Urinary bladder (tissue), 4 donors: ENCODE data around the gene FN1. TPM values are rescaled to one million over a fixed set of nuclear protein-coding genes. Genes with fewer than 3 reads are reported as not detected.

Source experiments
- DNase-seq: peaks from one replicate; pipeline ENCODE4 v3.0.0-alpha.2; 2015; ENCODE audit errors: extremely low spot score
- H3K27ac ChIP-seq: one replicate; pipeline ENCODE4 v1.5.1; 2013; ENCODE audit warnings: low read depth, mild to moderate bottlenecking, moderate library complexity
- H3K36me3 ChIP-seq: one replicate; pipeline ENCODE4 v1.6.1; 2013; ENCODE audit warnings: mild to moderate bottlenecking, moderate library complexity; ENCODE audit not compliant: insufficient read depth
- H3K4me1 ChIP-seq: one replicate; pipeline ENCODE4 v1.6.1; 2013; ENCODE audit warnings: mild to moderate bottlenecking, moderate library complexity; ENCODE audit not compliant: insufficient read depth
- H3K4me3 ChIP-seq: one replicate; pipeline ENCODE4 v1.5.1; 2013; ENCODE audit warnings: low read depth, low read length
- WGBS: extraction: QIAGEN DNeasy Blood & Tissue Kit; methylation state at CpG from one replicate; pipeline ENCODE4 v1.1.7; 2013; 5-methylcytosine and 5-hydroxymethylcytosine counted together
- polyA plus RNA-seq: library from polyadenylated mRNA; stranded (reverse); fragments of 200-250 nt; gene quantifications from one replicate; pipeline ENCODE4 v1.2.3, GENCODE V29; 2013
- total RNA-seq: library from RNA; depleted of rRNA; stranded (reverse); fragments of >200 nt; gene quantifications from one replicate; pipeline ENCODE4 v1.2.3, GENCODE V29; 2014
- donor health status: healthy with polysubstance abuse.
- donor health status: healthy.

The FN1 gene
- total and polyA plus RNA-seq, 2 donors: 1,813 to 1,853 TPM

- peaks cover 3% of the 10 kb centered on the region for H3K36me3 ChIP-seq
- no peaks in the 10 kb centered on the region for H3K4me1 ChIP-seq
- WGBS: 82% methylated on average over 7 of the region's 7 CpGs
- no peak overlapping the region for H3K27ac ChIP-seq
- no peak overlapping the region for H3K4me3 ChIP-seq
- DNase-seq: no peak
Measured at GRCh38 chr2:215384710-215385109, 51.2 kb downstream of the FN1 start.

GRCh38 chr2:215383652-215384279, 52.1 kb downstream of the FN1 start:
- DNase-seq: no peak
- H3K36me3 ChIP-seq: peaks cover 3% of the 10 kb centered on the region
- no peaks in the 10 kb centered on the region for H3K4me1 ChIP-seq
- no peak overlapping the region for H3K4me3 ChIP-seq
- 91% methylated on average over 8 of the region's 8 CpGs for WGBS
- no peak overlapping the region for H3K27ac ChIP-seq

DNA sequence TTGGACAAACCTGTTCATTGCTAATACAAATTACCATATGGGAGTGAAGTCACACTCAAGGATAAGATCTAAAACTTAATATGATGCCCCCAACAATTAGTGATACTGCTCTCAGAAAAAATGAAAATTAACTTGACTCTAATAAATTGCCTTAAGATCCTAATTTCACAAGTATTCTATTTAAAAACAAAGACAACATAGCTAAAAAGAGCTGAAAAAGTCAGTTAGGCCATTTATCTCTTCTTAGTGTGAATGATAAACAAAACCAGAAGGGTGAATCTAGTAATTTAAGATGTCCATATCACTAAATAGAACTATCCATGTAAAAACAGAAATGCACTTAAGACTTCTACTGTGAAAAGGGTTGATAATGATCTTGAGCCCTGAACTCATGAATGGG, 53.4 kb downstream of the FN1 start:
- Histone ChIP-seq H3K27ac (no peak overlapping the region), H3K36me3 (peaks cover 3% of the 10 kb centered on the region), H3K4me3 (no peak overlapping the region), H3K4me1 (no peaks in the 10 kb centered on the region)
- no peak for DNase-seq

DNA sequence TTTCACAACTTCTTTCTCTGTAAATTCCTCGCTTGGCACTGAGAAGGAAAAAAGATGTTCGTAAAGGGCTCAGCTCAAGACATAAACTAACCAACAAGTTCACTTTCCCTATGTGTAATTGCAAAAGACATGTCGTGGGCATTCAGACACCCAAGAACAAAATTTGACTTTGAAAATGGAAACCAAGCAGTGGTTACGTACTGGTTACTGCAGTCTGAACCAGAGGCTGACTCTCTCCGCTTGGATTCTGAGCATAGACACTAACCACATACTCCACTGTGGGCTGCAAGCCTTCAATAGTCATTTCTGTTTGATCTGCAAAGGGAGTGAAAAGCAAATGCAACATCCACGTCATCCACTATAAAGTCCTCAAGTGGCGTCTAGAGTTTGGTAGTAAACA, 53.9 kb downstream of the FN1 start:
- 88% methylated on average over 7 of the region's 7 CpGs for WGBS
- peaks cover 3% of the 10 kb centered on the region for H3K36me3 ChIP-seq
- DNase-seq: no peak
- no peak overlapping the region for H3K27ac ChIP-seq
- no peak overlapping the region for H3K4me3 ChIP-seq
- H3K4me1 ChIP-seq: no peaks in the 10 kb centered on the region

DNA sequence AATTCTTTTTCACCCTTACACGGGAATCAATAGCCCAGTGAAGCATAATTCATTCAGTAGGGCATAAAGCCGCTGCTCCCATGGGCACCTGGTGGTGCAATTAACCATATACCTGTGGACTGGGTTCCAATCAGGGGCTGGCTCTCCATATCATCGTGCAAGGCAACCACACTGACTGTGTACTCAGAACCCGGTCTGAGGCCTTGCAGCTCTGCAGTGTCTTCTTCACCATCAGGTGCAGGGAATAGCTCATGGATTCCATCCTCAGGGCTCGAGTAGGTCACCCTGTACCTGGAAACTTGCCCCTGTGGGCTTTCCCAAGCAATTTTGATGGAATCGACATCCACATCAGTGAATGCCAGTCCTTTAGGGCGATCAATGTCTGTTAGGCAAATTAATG, 55.2 kb downstream of the FN1 start:
- Histone ChIP-seq H3K4me3 (no peak overlapping the region), H3K27ac (no peak overlapping the region), H3K4me1 (no peaks in the 10 kb centered on the region), H3K36me3 (peaks cover 3% of the 10 kb centered on the region)
- WGBS: 91% methylated on average over 7 of the region's 7 CpGs
- DNase-seq: no peak

GRCh38 chr2:215379948-215380347, 55.9 kb downstream of the FN1 start:
- Histone ChIP-seq H3K27ac (no peak overlapping the region), H3K36me3 (peaks cover 3% of the 10 kb centered on the region), H3K4me1 (no peaks in the 10 kb centered on the region), H3K4me3 (no peak overlapping the region)
- no peak for DNase-seq
- 94% methylated on average over 6 of the region's 6 CpGs for WGBS

DNA sequence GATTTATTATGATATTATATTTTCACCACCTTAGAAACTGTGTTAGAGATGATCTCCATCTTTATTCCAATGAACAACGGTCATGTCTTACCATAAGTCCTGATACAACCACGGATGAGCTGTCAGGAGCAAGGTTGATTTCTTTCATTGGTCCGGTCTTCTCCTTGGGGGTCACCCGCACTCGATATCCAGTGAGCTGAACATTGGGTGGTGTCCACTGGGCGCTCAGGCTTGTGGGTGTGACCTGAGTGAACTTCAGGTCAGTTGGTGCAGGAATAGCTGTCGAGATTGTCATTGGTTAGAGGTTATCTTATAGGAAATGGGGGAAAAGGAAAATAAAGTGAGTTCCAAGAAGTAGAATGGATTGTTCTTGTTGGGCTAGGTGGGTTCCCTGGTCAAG, 56.8 kb downstream of the FN1 start:
- 92% methylated on average over 7 of the region's 7 CpGs for WGBS

DNA sequence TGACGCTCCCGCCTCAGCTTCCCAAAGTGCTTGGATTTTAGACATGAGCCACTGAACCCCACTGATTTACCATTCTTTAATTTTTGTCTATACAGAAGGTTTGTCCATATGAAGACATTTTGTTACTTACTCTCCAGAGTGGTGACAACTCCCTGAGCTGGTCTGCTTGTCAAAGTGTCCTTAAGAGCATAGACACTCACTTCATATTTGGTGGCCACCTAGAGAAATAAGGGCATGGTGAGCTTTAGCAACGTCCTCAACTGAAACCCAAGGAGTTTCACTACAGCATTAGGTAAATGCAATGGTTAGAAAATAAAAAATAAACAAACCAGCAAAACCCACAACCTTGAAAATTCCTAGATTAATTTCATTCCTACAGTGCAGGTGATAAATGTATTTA, 57.8 kb downstream of the FN1 start:
- Histone ChIP-seq H3K4me3 (no peak overlapping the region), H3K4me1 (no peaks in the 10 kb centered on the region), H3K36me3 (no peaks in the 10 kb centered on the region), H3K27ac (no peak overlapping the region)
- 91% methylated on average over 3 of the region's 3 CpGs for WGBS
- DNase-seq: no peak

More for the DNA sequence above, 56.8 kb downstream of the FN1 start:
- no peak for DNase-seq
- Histone ChIP-seq H3K36me3 (peaks cover 3% of the 10 kb centered on the region), H3K4me3 (no peak overlapping the region), H3K27ac (peak overlapping the region; percentile 2), H3K4me1 (no peaks in the 10 kb centered on the region)

GRCh38 chr2:215377283-215377682, 58.6 kb downstream of the FN1 start:
- whole genome bisulfite sequencing: 83% methylated on average over 2 of the region's 2 CpGs
- no peak overlapping the region for H3K27ac ChIP-seq
- DNase-seq: no peak
- no peaks in the 10 kb centered on the region for H3K36me3 ChIP-seq
- no peaks in the 10 kb centered on the region for H3K4me1 ChIP-seq
- H3K4me3 ChIP-seq: no peak overlapping the region

DNA sequence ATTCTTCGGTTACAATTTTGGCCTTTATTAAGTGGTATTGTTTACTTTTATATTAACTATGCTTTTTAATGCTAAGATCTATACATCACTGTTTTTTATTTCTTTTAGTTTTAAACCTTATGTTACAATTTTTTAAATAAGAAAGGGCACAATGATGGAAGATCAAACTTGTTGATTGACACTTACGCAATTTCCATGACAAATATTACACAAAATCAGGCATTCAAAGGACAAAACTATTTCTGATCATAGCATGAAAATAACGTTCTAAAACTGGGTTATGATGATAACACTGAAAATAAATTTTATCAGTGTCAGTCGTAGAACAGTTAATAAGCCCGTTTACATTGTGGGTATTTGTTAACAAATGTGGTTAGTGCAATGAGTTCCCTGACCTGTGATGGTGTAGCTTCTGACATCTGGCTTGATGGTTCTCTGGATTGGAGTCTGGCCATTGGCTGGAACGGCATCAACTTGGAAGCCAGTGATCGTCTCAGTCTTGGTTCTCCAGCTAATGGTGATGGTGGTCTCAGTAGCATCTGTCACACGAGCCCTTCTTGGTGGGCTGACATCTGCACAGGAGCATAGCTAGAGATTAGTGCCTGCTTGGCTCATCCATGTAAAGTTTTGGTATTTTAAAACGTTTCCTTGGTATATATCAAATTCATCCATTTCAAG, 59.6 kb downstream of the FN1 start:
- Histone ChIP-seq H3K4me1 (no peaks in the 10 kb centered on the region), H3K36me3 (no peaks in the 10 kb centered on the region), H3K4me3 (no peak overlapping the region), H3K27ac (no peak overlapping the region)
- no peak for DNase-seq
- 80% methylated on average over 9 of the region's 9 CpGs for WGBS

- no peaks in the 10 kb centered on the region for H3K36me3 ChIP-seq
- 93% methylated on average over 6 of the region's 6 CpGs for WGBS
Measured at GRCh38 chr2:215375467-215375830, 60.4 kb downstream of the FN1 start.

DNA sequence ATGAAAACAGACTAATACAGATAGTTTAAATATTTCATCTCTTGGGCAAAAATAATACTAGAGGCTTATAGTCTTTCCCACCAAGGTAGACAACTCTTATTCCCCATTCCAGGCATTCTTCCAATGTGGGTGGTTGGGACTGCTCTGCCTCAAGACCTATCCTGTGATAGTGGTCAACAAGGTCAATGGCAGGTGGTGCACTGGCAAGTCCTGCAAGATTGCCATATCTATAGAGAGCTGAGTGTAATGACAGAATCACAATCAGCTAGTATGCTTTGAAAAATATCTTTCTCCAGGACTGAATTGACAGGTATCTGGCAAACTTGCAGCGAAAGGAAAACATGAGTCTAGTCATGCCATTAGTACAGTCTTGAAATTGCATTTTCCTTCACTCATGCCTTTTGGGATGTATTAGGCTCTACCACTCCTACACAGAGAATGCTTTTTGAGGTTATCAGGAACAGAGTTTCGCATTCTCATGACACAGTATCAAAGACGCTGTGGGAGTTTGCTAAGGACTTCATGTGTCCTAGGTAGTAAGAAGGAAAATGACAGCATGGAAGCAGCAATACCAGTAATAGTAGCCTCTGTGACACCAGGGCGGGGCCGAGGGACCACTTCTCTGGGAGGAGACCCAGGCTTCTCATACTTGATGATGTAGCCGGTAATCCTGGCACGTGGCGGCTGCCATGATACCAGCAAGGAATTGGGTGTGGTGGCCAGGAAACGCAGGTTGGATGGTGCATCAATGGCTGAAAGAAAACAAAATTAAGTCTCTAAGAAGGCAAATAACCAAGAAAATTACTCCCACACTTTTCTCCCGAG, 61.0 kb downstream of the FN1 start:
- Histone ChIP-seq H3K36me3 (no peaks in the 10 kb centered on the region), H3K27ac (no peak overlapping the region), H3K4me1 (no peaks in the 10 kb centered on the region), H3K4me3 (no peak overlapping the region)
- DNase-seq: no peak
- 93% methylated on average over 10 of the region's 10 CpGs for WGBS

More at GRCh38 chr2:215375467-215375830, 60.4 kb downstream of the FN1 start:
- no peaks in the 10 kb centered on the region for H3K4me1 ChIP-seq
- no peak overlapping the region for H3K4me3 ChIP-seq
- H3K27ac ChIP-seq: no peak overlapping the region
- no peak for DNase-seq

- DNase-seq: no peak
- WGBS: 79% methylated on average over 1 of the region's 1 CpG
- Histone ChIP-seq H3K27ac (no peak overlapping the region), H3K36me3 (no peaks in the 10 kb centered on the region), H3K4me1 (no peaks in the 10 kb centered on the region), H3K4me3 (no peak overlapping the region)
Measured at GRCh38 chr2:215374002-215374401, 61.9 kb downstream of the FN1 start.
